HG02678 (cell line): ENCODE results near the gene IL20RA.

Experiments
- ATAC-seq: cut with Tn5 transposase; IDR thresholded peaks from one replicate; pipeline ENCODE4 v1.9.1; 2021; ENCODE audit warnings: mild to moderate bottlenecking, moderate library complexity; ENCODE audit not compliant: unreplicated experiment

Gene IL20RA

GRCh38 chr6:137011406-137011805, 33.4 kb downstream of the IL20RA start:
- ATAC-seq = no peak

DNA sequence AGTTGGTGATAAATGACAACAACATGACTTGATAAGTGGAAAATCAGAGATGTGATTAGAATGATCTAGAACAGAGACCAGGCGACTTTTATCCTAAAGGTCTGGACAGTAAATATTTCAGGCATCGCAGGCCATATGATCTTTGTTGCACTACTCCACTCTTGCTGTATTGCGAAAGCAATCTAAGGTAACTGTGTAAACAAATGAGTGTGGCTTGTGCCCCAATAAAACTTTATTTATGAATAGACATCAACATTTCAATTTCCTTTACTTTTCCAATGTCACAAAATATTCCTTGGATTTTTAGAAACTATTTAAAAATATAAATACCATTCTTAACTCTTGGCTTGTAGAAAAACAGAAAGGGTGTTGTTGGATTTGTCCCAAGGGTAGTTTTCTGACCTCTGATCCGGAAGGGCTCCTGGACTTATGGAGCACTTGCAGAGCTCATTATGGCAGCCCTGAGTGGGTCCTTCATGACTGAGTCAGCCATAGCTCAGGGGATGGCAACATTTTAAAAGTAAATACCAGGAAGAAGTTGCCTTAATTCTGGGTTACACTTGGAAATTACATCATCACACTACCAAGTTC, 34.5 kb downstream of the IL20RA start:
- ATAC-seq = no peak

DNA sequence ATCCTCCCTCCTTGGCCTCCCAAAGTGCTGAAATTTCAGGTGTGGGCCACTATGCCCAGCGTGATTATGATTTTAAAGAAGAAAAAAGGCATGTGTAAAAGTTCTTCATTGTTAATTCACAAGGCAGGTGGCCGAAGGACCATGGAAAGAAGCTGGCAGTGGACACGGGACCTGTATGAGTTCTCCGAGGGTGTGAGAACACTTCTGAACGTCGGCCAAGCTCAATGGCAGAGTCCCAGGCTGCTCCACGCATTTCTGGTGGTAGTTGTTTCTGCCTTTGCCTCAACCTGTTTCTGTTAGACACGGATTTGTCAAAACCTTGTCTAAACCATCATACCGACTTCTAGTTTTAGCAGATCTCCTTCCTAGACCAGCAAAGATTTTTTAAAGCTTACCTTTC, 36.6 kb downstream of the IL20RA start:
- ATAC-seq = no peak

- no peak for ATAC-seq
Measured at GRCh38 chr6:137006056-137006455, 38.7 kb downstream of the IL20RA start.

- ATAC-seq = no peak
Measured at GRCh38 chr6:137005073-137005472, 39.7 kb downstream of the IL20RA start.

DNA sequence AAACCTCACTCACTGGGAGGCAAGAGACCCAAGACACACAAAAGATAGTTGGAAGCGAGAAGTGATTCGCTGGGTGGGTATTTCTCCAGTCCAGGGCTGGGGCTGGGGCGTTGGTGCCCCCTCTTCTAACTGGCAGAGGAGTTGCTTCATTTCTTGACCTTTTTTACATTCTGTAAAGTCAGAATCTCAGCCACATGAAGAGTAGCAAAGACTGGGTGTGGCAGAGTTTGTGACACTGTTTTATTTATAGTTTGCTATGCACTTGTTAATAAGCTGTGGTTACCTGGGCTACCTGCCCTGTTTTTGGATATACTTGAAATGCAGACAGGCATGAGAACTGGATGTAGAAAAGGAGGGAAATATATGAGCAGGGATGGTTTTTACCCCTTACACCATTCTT, 42.3 kb downstream of the IL20RA start:
- no peak for ATAC-seq

DNA sequence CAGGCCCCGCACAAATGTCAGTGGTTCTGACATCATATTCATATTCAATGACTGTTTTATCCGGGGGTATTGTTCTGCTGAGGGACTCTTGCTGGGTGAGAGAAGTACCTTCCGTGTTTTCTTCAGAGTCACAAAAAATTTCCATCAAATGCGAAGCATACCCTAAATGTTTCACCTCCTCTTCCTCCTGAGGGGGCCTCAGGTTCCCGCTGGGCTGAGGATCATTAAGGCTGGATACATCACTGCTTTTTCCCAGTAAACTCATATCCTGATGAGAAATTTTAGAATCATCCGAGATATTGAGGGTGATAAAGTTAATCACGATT, 42.8 kb downstream of the IL20RA start:
- no peak for ATAC-seq

GRCh38 chr6:137001299-137001976, 43.3 kb downstream of the IL20RA start:
- ATAC-seq = no peak

GRCh38 chr6:137000825-137001224, 43.9 kb downstream of the IL20RA start:
- ATAC-seq = no peak

- no peak for ATAC-seq
Measured at GRCh38 chr6:136995521-136995920, 49.2 kb downstream of the IL20RA start.

GRCh38 chr6:136994782-136995181, 50.0 kb downstream of the IL20RA start:
- no peak for ATAC-seq

DNA sequence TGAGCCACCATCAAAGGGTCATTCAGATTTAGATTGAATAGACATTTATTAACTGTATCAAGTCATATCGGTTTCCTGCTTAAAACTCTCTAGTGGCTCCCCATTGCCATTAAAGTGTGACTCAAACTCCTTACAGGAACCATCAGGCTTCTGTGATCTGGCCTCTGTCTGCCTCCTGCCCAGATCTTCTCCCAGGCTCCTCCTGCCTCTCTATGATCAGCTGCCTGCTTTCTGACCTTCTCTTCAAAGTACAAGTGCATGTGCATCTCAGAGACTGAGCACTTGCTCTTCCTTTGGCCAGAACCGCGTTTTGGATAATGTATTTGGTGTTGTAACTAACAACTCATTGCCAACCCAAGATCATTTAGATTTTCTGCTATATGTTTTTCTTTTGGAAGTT, 52.7 kb downstream of the IL20RA start:
- ATAC-seq = no peak

GRCh38 chr6:136991646-136992045, 53.1 kb downstream of the IL20RA start:
- ATAC-seq = no peak

DNA sequence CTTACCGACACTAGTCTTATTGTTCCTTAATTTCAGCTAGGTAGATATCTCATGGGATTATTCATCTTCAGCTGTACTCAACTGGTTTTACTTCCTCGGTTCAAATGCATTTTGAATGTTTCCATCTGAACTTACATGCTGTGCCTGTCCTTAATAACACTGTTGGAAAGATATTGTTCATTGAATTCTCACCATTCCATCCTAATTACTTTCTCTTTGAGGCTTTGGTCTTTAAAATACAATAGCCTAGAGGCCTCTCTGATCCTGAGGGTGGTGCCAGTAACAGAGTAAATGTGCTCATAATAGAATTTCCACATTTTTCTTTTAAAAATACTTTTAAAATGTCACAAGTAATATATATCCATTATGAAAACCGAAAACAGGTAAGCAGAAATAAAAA, 54.0 kb downstream of the IL20RA start:
- ATAC-seq = no peak

- ATAC-seq = no peak
Measured at GRCh38 chr6:136990242-136990578, 54.6 kb downstream of the IL20RA start.

DNA sequence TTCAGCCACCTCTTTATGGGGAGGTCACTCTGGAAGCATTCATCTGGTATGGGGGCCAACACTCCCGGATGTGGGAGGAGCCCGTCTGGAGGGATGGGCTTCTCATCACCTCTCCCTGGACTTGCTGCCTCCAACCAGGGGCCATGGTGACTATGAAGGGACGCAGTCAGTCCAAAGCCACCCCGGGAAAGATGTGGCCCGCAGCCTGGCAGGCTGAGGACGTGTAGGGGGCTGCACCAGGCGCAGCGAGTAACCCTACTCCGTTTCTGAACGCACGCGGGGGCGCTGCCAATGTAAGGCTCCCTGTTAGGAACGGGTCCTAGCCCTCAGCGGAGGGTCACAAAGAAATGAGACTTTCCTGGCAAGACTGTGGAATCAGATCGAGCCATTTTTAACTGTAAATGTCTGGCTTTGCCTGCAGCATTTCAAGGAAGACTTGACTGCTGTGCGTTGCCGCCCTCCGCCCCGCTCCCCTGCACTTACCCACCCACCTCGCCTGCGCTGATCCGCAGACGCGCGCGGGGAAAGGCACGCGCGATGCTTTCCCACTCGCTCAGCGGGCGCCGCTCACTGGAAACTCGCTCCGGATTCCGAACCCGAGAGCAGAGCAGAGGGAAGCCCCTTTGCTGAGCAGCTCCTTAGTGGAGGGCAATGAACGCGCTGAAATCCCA, 55.1 kb downstream of the IL20RA start:
- ATAC-seq = no peak

DNA sequence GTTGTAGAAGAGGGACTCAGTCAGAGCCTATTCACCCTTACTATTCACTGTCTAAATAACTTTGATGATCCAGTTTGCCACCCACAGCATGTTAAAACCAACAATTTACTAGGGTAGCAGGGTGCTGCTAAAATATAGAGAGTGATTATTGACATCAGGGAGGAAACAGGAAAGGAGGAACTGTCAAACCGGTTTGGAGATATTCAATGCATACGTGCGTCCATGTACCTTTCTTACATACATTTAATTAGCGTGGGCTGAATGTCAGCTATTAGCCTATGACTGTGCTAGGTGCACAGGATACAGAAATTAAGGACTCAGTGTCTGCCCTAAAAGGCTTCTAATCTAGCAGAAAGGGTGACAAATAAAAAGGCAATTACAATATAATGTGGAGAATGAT, 57.2 kb downstream of the IL20RA start:
- no peak for ATAC-seq

- ATAC-seq = no peak
Measured at GRCh38 chr6:136985502-136985901, 59.3 kb downstream of the IL20RA start.

GRCh38 chr6:136984578-136984977, 60.2 kb downstream of the IL20RA start:
- ATAC-seq = no peak

GRCh38 chr6:136983687-136984086, 61.1 kb downstream of the IL20RA start:
- no peak for ATAC-seq

GRCh38 chr6:136982928-136983327, 61.8 kb downstream of the IL20RA start:
- ATAC-seq = no peak

DNA sequence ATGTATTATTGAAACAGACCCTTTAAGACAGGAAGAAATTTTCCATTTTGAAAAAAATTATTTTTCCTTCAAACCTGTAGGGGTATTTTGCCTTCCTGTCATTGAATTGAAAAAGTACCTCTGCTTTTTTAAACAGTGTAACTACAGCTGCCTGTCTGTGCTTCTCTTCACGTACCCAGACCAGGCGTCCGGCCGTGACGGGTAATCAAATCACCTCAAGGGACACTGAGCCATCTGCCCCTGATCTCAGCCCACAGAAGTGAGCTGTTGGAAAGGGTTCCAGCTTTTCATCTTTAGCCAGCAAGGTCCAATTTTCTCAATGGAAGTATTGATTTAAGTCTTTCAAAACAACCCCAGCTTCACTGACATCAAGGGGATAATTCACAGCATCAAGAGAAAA, 64.7 kb downstream of the IL20RA start:
- ATAC-seq = no peak

- ATAC-seq = no peak
Measured at GRCh38 chr6:136979206-136979605, 65.6 kb downstream of the IL20RA start.
